Ectodermal cell (in vitro differentiated cells): ENCODE results near the gene QPCTL.
"Not testable (repeated sequence)": the region's sequence is repeated elsewhere in the genome, so short reads cannot be mapped to it uniquely, and the experiment has no call there.

Experiments used
- H3K27ac ChIP-seq: 2 replicates; pipeline ENCODE4 v1.7.0; 2013; ENCODE audit warnings: mild to moderate bottlenecking, low read depth, low read length; ENCODE audit not compliant: insufficient read depth, poor library complexity, severe bottlenecking
- H3K27me3 ChIP-seq: 2 replicates; pipeline ENCODE4 v1.7.0; 2013; ENCODE audit warnings: mild to moderate bottlenecking, low read length; ENCODE audit not compliant: insufficient read depth, control insufficient read depth, poor library complexity, severe bottlenecking
- H3K36me3 ChIP-seq: one replicate; pipeline ENCODE4 v1.7.0; 2013; ENCODE audit warnings: low read length; ENCODE audit not compliant: control insufficient read depth, insufficient read depth
- H3K4me1 ChIP-seq: one replicate; pipeline ENCODE4 v1.7.0; 2013; ENCODE audit warnings: low read length; ENCODE audit not compliant: control insufficient read depth, insufficient read depth
- H3K4me3 ChIP-seq: 2 replicates; pipeline ENCODE4 v1.7.0; 2013; ENCODE audit warnings: low read depth, low read length, control low read depth; ENCODE audit not compliant: insufficient read depth
- H3K9me3 ChIP-seq: 2 replicates; pipeline ENCODE4 v1.7.0; 2013; ENCODE audit warnings: mild to moderate bottlenecking, low read length, moderate library complexity; ENCODE audit not compliant: control insufficient read depth
- WGBS, 2 experiments: methylation state at CpG; one replicate each; pipeline ENCODE4 v1.1.7; 2013; ENCODE audit warnings: missing lambda C conversion rate in 2 of 2; 5-methylcytosine and 5-hydroxymethylcytosine counted together

The QPCTL gene

GRCh38 chr19:45717131-45717982 lies 24.9 kb downstream of the QPCTL start:
- no peaks in the 10 kb centered on the region for H3K36me3 ChIP-seq
- no peaks in the 10 kb centered on the region for H3K9me3 ChIP-seq
- 1% methylated on average over 51 of the region's 51 CpGs for WGBS, 2 experiments
- H3K27me3 ChIP-seq: no peaks in the 10 kb centered on the region
- H3K27ac ChIP-seq: peak overlapping the region; percentile 82
- H3K4me3 ChIP-seq: peak overlapping the region; percentile 70
- H3K4me1 ChIP-seq: no peaks in the 10 kb centered on the region

GRCh38 chr19:45717983-45718650 lies 25.7 kb downstream of the QPCTL start:
- Histone ChIP-seq H3K4me3 (peak overlapping the region; percentile 44), H3K4me1 (no peaks in the 10 kb centered on the region), H3K27me3 (no peaks in the 10 kb centered on the region), H3K9me3 (no peaks in the 10 kb centered on the region), H3K27ac (peak overlapping the region; percentile 82), H3K36me3 (no peaks in the 10 kb centered on the region)
- whole genome bisulfite sequencing, 2 experiments: 50 to 56% methylated on average over 12 of the region's 12 CpGs

DNA sequence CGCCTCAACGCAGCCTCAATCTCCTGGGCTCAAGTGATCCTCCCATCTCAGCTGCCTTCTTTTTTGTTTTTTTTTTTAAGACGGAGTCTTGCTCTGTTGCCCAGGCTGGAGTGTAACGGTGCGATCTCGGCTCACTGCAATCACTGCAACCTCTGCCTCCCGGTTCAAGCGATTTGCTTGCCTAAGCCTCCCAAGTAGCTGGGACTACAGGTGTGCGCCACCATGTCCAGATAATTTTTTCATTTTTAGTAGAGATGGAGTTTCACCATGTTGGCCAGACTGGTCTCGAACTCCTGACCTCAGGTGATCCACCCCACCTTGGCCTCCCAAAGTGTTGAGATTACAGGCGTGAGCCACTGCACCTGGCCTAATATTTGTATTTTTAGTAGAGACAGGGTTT lies 27.6 kb downstream of the QPCTL start:
- H3K27ac ChIP-seq, H3K27me3 ChIP-seq, H3K36me3 ChIP-seq, H3K4me1 ChIP-seq, H3K4me3 ChIP-seq, H3K9me3 ChIP-seq: not testable (repeated sequence)
- WGBS, 2 experiments: 95% methylated on average over 11 of the region's 11 CpGs

DNA sequence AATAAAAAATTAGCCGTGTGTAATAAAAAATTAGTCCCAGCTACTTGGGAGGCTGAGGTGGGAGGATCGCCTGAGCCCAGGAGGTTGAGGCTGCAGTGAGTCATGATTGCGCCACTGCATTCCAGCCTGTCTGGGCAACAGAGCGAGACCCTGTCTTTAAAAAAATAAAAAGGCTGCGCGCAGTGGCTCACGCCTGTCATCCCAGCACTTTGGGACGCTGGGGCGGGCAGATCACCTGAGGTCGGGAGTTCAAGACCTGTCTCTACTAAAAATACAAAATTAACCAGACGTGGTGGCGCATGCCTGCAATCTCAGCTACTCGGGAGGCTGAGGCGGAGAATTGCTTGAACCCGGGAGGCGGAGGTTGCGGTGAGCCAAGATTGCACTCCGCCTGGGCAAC lies 36.2 kb downstream of the QPCTL start:
- H3K27ac ChIP-seq, H3K9me3 ChIP-seq, H3K4me3 ChIP-seq, H3K27me3 ChIP-seq, H3K4me1 ChIP-seq, H3K36me3 ChIP-seq: not testable (repeated sequence)
- WGBS, 2 experiments: 89 to 94% methylated on average over 18 of the region's 18 CpGs

DNA sequence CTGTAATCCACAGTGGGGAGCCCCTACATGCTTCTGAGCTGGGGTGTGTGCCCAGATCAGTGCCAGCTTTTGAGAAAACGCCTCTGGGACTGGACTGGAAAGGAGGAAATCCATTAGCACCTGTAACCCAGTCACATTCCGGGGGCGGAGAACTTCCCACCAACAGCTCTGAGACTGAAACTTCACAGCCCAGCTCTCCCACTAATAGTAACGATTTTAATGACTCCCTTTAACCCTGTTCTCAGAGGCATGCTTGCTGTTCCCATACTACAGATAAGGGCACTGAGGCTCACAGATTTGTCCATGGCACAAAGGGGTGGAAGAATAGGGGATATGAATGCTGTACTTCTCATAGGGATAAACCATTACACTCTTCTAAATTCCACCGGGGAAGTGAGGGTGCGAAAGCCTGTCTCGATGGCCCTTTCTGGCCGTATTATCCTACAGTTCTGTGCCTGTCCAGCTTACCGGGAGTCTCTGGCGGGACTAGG lies 37.4 kb downstream of the QPCTL start:
- Histone ChIP-seq H3K36me3 (no peaks in the 10 kb centered on the region), H3K9me3 (no peaks in the 10 kb centered on the region), H3K4me3 (peak overlapping the region; percentile 85), H3K27me3 (no peaks in the 10 kb centered on the region), H3K27ac (no peak overlapping the region), H3K4me1 (peaks cover 4% of the 10 kb centered on the region)
- 8% methylated on average over 10 of the region's 10 CpGs for WGBS, 2 experiments

- no peaks in the 10 kb centered on the region for H3K36me3 ChIP-seq
- no peaks in the 10 kb centered on the region for H3K9me3 ChIP-seq
- no peaks in the 10 kb centered on the region for H3K27me3 ChIP-seq
- H3K4me3 ChIP-seq: peak within 1 kb of the TSS; percentile 85
- no peak within 1 kb of the TSS for H3K27ac ChIP-seq
- peaks cover 4% of the 10 kb centered on the region for H3K4me1 ChIP-seq
- 2% methylated on average over 48 of the region's 48 CpGs for WGBS, 2 experiments
Measured at GRCh38 chr19:45730368-45731288, 38.2 kb downstream of the QPCTL start, which contains the start of gene FBXO46. FBXO46 (minus strand) TSS chr19:45730896; CDS start chr19:45713495, 17,401 bp downstream.

- H3K4me1 ChIP-seq: peaks cover 4% of the 10 kb centered on the region
- H3K27ac ChIP-seq: no peak within 1 kb of the TSS
- no peaks in the 10 kb centered on the region for H3K9me3 ChIP-seq
- no peaks in the 10 kb centered on the region for H3K27me3 ChIP-seq
- H3K36me3 ChIP-seq: no peaks in the 10 kb centered on the region
- WGBS, 2 experiments: 96% methylated on average over 59 of the region's 59 CpGs
- H3K4me3 ChIP-seq: no peak within 1 kb of the TSS
Measured at GRCh38 chr19:45733160-45733810, 40.8 kb downstream of the QPCTL start, which contains the start of gene MEIOSIN. MEIOSIN (plus strand) TSS chr19:45733439; CDS start chr19:45735377, 1,938 bp downstream.

DNA sequence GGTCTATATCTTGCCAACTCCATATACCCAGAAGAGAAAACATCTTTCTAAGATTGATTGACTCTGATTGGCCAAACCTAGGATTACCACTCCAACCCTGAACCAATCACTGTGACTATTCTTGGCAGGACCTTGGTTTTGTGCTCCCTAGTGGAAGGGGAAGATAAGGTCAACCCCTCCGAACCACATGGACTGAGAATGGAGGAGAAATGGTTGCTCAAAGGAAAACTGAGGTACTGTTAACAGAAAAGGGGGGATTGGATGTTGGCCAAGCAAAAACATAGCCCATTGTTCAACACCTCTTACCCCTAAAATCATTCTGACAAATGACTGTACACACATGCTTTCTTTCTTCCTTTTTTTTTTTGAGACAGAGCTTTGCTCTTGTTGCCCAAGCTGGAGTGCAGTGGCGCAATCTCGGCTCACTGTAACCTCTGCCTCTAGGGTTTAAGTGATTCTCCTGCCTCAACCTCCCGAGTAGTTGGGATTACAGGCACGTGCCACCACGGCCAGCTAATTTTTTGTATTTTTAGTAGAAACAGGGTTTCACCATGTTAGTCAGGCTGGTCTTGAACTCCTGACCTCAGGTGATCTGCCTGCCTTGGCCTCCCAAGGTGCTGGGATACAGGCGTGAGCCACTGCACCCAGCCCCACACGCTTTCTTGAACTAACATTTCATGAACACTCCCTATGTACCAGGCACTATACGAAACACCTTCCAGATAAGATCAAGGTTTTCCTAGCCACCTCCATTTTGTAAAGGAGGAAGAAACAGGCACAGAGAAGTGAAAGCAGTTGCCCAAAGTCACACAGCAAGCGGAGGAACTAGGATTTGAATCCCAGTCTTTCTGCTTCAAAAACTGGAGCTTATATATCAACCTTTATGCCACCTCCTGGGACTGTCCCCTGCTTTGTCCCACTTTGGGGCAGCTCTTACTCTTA lies 47.3 kb downstream of the QPCTL start:
- Histone ChIP-seq H3K4me1 (no peaks in the 10 kb centered on the region), H3K27me3 (no peaks in the 10 kb centered on the region), H3K4me3 (no peak overlapping the region), H3K36me3 (no peaks in the 10 kb centered on the region), H3K27ac (no peak overlapping the region), H3K9me3 (no peaks in the 10 kb centered on the region)
- 92 to 94% methylated on average over 10 of the region's 10 CpGs for whole genome bisulfite sequencing, 2 experiments

- Histone ChIP-seq H3K27ac (no peak overlapping the region), H3K4me3 (no peak overlapping the region), H3K36me3 (no peaks in the 10 kb centered on the region), H3K27me3 (no peaks in the 10 kb centered on the region), H3K4me1 (no peaks in the 10 kb centered on the region), H3K9me3 (no peaks in the 10 kb centered on the region)
- WGBS, 2 experiments: 84 to 85% methylated on average over 3 of the region's 4 CpGs
Measured at GRCh38 chr19:45742969-45743368, 50.5 kb downstream of the QPCTL start.
